ENCODE data around the gene TTLL5. TPM values are rescaled to one million over a fixed set of nuclear protein-coding genes. Genes with fewer than 3 reads are reported as not detected.

TTLL5 gene
- total and polyA plus RNA-seq, 2 of the 13 experiments (the other 11 are each of a cell fraction or from before 2014, with no cell fraction given): 11.8 to 18.8 TPM

GRCh38 chr14:75648066-75648838 lies 12.8 kb upstream of the TTLL5 start (continued):
- TF ChIP-seq ZNF761 (CRISPR knock-in tag; conservative IDR thresholded peaks at IDR 0.05): no peak
- TF ChIP-seq TIGD3 (CRISPR knock-in tag; IDR thresholded peaks at IDR 0.05; ENCODE audit: borderline replicate concordance): no peak
- peak; percentile 97 for TF ChIP-seq RXRA (CRISPR knock-in tag; IDR thresholded peaks at IDR 0.05)
- TF ChIP-seq KLF11 (CRISPR knock-in tag; IDR thresholded peaks at IDR 0.05): peak; percentile 94
- TF ChIP-seq ZNF605 (CRISPR knock-in tag; IDR thresholded peaks at IDR 0.05): peak; percentile 87
- TF ChIP-seq ZNF713 (CRISPR knock-in tag; IDR thresholded peaks at IDR 0.05): no peak
- TF ChIP-seq PREB (CRISPR knock-in tag; IDR thresholded peaks at IDR 0.05): no peak
- TF ChIP-seq EP300 (IDR thresholded peaks at IDR 0.05; ENCODE audit: low read depth in 2 of 2, low read length in 2 of 2): peak; percentile 93 to 97; a peak in 3 of 4 replicates
- TF ChIP-seq EP300 (CRISPR knock-in tag; IDR thresholded peaks at IDR 0.05; ENCODE audit: borderline replicate concordance): peak; percentile 98
- TF ChIP-seq CBX5 (CRISPR knock-in tag; IDR thresholded peaks at IDR 0.05; ENCODE audit: borderline replicate concordance): peak; percentile 89; the same call in 1 of the 2 replicates
- peak; percentile 69 for TF ChIP-seq ZNF263 (CRISPR knock-in tag; IDR thresholded peaks at IDR 0.05)
- TF ChIP-seq NCOR1 (IDR thresholded peaks at IDR 0.05; ENCODE audit: borderline replicate concordance, low read length): peak; percentile 73; the same call in 1 of the 2 replicates
- TF ChIP-seq SMARCC2 (IDR thresholded peaks at IDR 0.05): no peak
- TF ChIP-seq ZNF18 (CRISPR knock-in tag; IDR thresholded peaks at IDR 0.05; ENCODE audit: insufficient replicate concordance): peak; percentile 67
- no peak for TF ChIP-seq PRDM15 (CRISPR knock-in tag; IDR thresholded peaks at IDR 0.05)
- no peak for TF ChIP-seq PTBP1 (IDR thresholded peaks at IDR 0.05; ENCODE audit: low read depth, low read length, poor library complexity, severe bottlenecking)
- TF ChIP-seq DPF2 (CRISPR knock-in tag; IDR thresholded peaks at IDR 0.05; ENCODE audit: borderline replicate concordance, low read depth): peak; percentile 97
- TF ChIP-seq ARID3A (IDR thresholded peaks at IDR 0.05; ENCODE audit: low read depth, low read length): peak; percentile 62; the same call in 1 of the 2 replicates
- no peak for TF ChIP-seq PHF20 (CRISPR knock-in tag; IDR thresholded peaks at IDR 0.05)
- peak; percentile 84 for TF ChIP-seq KLF6 (CRISPR knock-in tag; IDR thresholded peaks at IDR 0.05)
